ENCODE results near the gene EPHA3. TPM values are rescaled to one million over a fixed set of nuclear protein-coding genes. Genes with fewer than 3 reads are reported as not detected.

The EPHA3 gene
- total and polyA plus RNA-seq, 2 of the 4 experiments (the other 2 are of a cell fraction), result 0.10 to 0.18 TPM

DNA sequence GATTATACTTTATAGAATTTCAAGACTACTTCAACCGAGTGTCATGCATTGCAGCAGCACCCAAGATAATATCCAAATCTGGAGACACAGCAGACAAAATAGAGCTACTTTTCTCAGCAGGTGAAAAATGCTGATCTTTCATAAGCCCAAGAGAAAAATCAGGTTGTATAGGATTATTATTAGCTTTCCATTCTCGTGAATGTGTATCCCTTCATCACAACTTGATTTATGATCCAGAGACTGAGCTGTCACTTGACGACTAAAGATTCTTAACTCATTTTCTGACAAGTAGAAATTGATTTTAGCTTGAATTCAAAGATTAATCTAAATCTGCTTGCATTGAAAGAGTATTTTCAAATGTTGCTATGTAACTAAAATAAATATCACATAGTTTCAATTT, 32.4 kb downstream of the EPHA3 start:
- no peak overlapping the region for H2BK120ac ChIP-seq (ENCODE audit: low read depth, low read length)
- CTCF ChIA-PET, result no interaction called here

More for the DNA sequence above, 32.4 kb downstream of the EPHA3 start:
- H3K79me1 ChIP-seq (ENCODE audit: low read depth in 1 of 2, low read length in 2 of 2), result no peaks in the 10 kb centered on the region
- WGBS, 2 experiments (ENCODE audit: extremely low coverage in 2 of 2, insufficient read length in 1 of 2), result no CpG with 5 or more reads among the region's 3 CpGs
- no peak overlapping the region for H3K23ac ChIP-seq (ENCODE audit: low read depth, low read length)
- no peak overlapping the region for H2BK20ac ChIP-seq (ENCODE audit: low read depth, low read length)
- H2AK9ac ChIP-seq (replicated peaks; ENCODE audit: low read depth, low read length, poor library complexity), result no peak overlapping the region
- no peaks in the 10 kb centered on the region for H3K27me3 ChIP-seq (ENCODE audit: control insufficient read depth, insufficient read depth, low read length)
- in situ Hi-C loops (cut with MboI; ENCODE audit: low sequenced_read_pairs) (no loop called here), dilution Hi-C loops (cut with HindIII; ENCODE audit: low sequenced_read_pairs, unreplicated experiment) (no loop called here), intact Hi-C loops (cut with micrococcal nuclease) (no loop called here)
- H2AFZ ChIP-seq (replicated peaks; ENCODE audit: low read length, poor library complexity), result no peak overlapping the region
- H2BK5ac ChIP-seq (ENCODE audit: low read depth, low read length, poor library complexity, severe bottlenecking), result no peak overlapping the region
- H3K4me2 ChIP-seq (ENCODE audit: low read depth, low read length), result no peak overlapping the region
- H4K5ac ChIP-seq (ENCODE audit: low read depth, low read length), result no peak overlapping the region
- H2BK15ac ChIP-seq (ENCODE audit: low read depth, low read length), result no peak overlapping the region
- H3K4me1 ChIP-seq (ENCODE audit: control insufficient read depth, insufficient read depth, low read length), result no peaks in the 10 kb centered on the region
- BruUV-seq (replicated peaks), result no TSS peak
- H4K20me1 ChIP-seq (ENCODE audit: insufficient read depth, low read length), result no peaks in the 10 kb centered on the region
- no peak for DNase-seq
- no peaks in the 10 kb centered on the region for H3K9me3 ChIP-seq (ENCODE audit: control insufficient read depth, insufficient read depth, low read length)
- no peak for TF ChIP-seq RFX5 (IDR thresholded peaks at IDR 0.05; ENCODE audit: low read depth, low read length)
- TF ChIP-seq POLR2A (IDR thresholded peaks at IDR 0.05; ENCODE audit: low read depth, low read length), result no peak
- no peak for TF ChIP-seq MAZ (IDR thresholded peaks at IDR 0.05; ENCODE audit: borderline replicate concordance, low read depth, low read length)
- TF ChIP-seq, protein P1, sequence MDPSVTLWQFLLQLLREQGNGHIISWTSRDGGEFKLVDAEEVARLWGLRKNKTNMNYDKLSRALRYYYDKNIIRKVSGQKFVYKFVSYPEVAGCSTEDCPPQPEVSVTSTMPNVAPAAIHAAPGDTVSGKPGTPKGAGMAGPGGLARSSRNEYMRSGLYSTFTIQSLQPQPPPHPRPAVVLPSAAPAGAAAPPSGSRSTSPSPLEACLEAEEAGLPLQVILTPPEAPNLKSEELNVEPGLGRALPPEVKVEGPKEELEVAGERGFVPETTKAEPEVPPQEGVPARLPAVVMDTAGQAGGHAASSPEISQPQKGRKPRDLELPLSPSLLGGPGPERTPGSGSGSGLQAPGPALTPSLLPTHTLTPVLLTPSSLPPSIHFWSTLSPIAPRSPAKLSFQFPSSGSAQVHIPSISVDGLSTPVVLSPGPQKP (IDR thresholded peaks at IDR 0.05; ENCODE audit: borderline replicate concordance, low read depth, low read length), result no peak
- TF ChIP-seq MAFK (IDR thresholded peaks at IDR 0.05; ENCODE audit: low read depth, low read length), result no peak
- TF ChIP-seq CHD1 (IDR thresholded peaks at IDR 0.05; ENCODE audit: low read depth, low read length), result no peak
- H3K4ac ChIP-seq (ENCODE audit: low read depth, low read length), result no peak overlapping the region
- no peak overlapping the region for H3K4me3 ChIP-seq (ENCODE audit: insufficient read depth, low read depth, low read length)
- H3K27ac ChIP-seq (ENCODE audit: insufficient read depth, low read length), result no peak overlapping the region
- H4K8ac ChIP-seq (ENCODE audit: low read depth in 2 of 2, low read length in 2 of 2), result no peak overlapping the region
- no peak overlapping the region for H4K91ac ChIP-seq (ENCODE audit: insufficient read depth, low read depth, low read length)
- no peak for ATAC-seq (ENCODE audit: low read depth)
- POLR2A ChIA-PET (ENCODE audit: unreplicated experiment), result no interaction called here
- no peak overlapping the region for H2AK5ac ChIP-seq (ENCODE audit: low read depth, low read length)
- no peaks in the 10 kb centered on the region for H3K9me1 ChIP-seq (ENCODE audit: insufficient read depth, low read length)
- H3K14ac ChIP-seq (replicated peaks; ENCODE audit: low read depth, low read length), result no peak overlapping the region
- no peaks in the 10 kb centered on the region for H3K36me3 ChIP-seq (ENCODE audit: control insufficient read depth, insufficient read depth, low read length)
- H3K9ac ChIP-seq (ENCODE audit: low read depth, low read length), result no peak overlapping the region
- no peak overlapping the region for H3K18ac ChIP-seq (ENCODE audit: low read depth, low read length)
- no peak overlapping the region for H3K56ac ChIP-seq (ENCODE audit: extremely low read depth, insufficient read depth, low read length)
